GM04503 (cell line): ENCODE data around the gene CAMSAP2.

Experiments used
- DNase-seq: peaks from one replicate; pipeline ENCODE4 v3.0.0-alpha.2; 2012; ENCODE audit warnings: low read depth

CAMSAP2 gene

DNA sequence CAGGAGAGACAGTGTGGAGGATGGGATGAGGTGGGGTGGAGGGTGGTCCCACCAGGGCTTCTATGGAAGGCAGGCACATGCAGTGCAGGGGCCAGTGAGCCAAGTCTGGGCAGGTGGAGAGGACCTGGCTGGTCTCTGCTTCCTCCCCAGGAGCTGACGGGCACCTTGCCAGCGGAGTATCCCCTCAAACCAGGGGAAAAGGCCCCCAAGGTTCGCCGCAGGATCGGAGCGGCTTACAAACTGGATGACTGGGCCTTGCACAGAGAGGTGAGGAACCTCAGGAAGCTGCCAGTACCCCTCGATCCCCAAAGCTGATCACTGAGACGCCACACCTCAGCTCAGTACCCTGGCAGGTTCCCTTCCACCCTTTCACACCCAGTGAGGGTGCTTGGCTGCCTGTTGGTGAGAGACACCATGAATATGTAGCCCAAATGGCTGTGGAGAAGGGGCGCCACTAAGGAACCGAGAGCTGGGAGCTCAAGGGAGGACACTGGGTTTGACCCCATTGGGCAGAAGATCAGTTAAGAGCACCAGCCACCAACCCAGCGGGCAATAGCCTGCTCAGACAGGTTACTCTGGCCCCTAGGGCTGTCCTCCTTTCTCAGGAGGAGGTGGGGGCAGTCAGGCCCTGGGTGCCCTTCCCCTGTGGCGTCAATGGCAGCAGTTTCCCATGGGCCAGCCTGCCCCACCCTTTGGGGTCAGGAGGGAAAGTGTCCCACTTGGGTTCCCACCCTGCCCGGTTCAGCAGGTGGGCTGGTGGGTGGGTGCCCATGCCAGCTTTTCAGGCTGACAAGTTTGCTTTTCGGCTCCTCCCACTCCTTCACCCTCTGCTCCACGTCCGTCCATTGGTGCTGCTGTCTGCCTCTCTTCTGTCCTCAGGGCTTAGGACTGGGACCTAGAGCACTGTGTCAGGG, 161.5 kb downstream of the CAMSAP2 start:
- no peak for DNase-seq

DNA sequence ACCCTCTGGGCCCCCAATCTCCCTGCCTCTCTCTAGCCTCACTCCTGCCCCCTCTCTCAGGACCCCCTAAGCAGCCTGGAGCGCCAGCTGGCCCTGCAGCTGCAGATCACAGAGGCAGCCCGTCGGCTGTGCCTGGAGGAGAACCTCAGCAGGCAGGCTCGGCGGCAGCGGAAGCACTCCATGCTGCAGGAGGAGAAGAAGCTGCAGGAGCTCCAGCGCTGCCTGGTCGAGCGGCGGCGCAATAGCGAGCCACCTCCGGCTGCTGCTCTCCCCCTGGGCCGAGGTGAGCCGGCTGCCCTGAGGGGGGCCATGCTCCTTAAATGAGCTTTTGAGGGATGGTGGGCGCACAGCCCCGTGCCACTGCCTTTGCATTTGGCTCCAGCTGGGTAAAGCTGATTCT, 162.2 kb downstream of the CAMSAP2 start:
- no peak for DNase-seq

DNA sequence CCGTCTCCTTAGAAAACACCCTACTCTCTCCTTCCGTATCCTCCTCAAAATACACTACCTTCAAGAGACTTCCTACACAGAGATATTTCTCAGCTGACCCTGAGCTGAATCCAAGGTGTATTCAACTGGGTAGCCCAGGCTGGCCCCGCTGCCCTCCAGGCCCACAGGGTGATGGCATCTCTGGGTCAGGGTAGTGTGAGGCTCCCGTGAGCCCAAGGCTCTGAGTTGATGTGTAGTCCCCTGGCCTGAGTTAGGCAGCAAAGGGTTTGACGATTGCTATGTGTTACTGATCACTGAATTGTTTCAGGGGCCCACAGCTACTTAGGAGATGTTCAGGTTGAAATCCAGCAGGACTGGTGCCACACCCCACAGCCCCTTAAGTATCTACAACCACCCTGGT, 162.7 kb downstream of the CAMSAP2 start:
- DNase-seq, result no peak

DNA sequence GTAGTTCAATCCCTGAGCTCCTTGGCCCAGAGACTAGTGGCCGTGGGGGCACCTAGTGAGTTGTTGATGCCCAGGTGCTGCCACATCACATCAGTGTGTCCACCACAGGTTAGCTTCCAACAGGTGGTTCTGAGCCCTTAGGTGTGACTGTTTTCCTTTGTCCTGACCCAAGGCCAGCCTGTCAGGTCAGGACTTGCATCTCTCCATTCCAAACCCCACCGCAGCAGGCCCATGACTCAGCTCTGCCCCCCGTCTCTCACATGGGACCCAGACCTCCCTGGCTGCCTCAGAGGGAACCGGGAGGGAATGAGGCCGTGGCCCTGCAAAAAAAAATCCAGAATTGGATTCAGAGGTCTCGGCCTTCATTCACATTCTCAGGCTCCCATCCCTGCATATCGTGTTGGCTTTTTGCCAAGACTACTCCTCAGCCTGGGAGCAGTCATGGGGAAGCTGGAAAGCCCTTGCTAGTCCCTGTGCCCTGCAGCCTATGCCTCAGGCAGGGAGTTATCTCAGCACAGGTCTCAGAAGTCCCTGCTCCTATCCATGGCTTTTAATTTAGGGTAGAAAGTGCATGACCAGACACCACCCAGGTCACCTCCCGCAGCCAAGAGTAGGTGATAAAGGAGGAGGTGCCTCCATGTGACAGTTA, 163.2 kb downstream of the CAMSAP2 start:
- DNase-seq, result no peak

DNA sequence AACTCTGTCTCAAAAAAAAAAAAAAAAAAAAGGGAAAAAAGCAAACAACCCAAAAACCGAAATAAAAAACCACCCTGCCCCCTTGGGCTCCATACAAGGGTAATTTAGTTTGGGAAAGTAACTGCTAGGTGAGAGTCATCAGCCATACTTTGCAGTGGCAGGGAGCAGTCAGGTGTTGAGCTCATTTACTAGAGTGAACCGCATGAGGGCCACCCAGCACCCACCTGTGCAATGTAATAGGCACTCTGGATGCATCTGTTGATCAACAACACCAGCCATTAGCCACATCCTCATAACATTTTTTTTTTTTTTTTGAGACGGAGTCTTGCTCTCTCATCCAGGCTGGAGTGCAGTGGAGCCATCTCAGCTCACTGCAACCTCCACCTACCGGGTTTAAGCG, 165.1 kb downstream of the CAMSAP2 start:
- DNase-seq, result no peak

DNA sequence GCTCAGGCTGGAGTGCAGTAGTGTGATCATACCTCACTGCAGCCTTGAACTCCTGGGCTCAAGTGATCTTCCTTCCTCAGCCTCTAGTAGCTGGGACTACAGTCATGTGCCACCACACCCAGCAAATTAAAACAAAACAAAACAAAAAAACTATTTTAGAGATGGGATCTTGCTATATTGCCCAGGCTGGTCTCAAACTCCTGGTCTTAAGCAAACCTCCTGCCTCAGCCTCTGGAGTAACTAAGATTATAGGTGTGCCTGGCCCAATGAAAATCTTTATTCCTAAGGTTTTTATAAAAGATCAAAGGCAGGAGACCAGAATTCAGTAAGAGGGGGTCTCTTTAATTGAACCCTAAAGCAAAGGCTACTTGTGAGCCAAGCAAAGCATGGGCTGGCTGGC, 166.1 kb downstream of the CAMSAP2 start:
- DNase-seq, result no peak

DNA sequence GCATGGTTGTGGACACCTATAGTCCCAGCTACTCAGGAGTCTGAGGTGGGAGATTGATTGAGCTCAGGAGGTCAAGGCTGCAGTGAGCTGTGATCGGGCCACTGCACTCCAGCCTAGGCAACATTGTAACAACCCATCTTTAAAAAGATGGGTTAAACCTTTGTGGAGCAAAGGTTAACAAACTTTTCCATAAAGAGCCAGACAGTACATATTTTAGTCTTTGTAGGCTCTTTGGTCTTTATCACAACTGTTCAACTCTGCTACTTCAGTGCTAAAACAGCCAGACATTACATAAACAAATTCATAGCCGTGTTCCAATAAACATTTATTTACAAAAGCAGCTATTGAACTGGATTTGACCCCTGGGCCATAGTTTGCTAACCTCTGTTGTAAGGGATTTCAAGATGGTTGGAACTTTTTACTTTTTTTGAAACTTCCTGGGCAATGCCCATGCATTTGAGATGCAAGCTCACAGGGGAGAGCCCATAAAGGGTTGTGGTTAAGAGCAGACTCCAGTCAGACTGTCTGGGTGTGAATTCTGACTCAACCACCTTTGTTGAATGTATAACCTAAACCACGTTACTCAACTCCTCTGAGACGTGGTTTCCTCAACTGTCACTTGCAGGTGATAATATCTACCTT, 166.8 kb downstream of the CAMSAP2 start:
- DNase-seq, result no peak

DNA sequence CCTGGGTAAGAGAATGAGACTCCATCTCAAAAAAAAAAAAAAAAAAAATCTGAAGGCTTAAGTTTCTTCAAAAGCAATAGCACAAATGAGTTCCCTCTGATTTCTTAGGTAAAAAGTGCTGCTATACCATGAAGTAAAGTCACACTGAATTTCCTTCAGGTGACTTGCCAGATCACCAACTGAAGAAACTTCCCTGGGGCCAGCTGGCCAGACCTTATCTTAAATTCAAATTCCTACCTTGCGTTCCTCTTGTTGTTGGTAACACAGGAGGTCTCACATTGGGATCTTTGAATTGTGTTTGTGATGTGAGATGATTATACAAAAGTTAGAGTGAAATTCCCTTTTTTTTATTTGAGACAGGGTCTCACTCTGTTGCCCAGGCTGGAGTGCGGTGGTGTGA, 167.8 kb downstream of the CAMSAP2 start:
- no peak for DNase-seq

DNA sequence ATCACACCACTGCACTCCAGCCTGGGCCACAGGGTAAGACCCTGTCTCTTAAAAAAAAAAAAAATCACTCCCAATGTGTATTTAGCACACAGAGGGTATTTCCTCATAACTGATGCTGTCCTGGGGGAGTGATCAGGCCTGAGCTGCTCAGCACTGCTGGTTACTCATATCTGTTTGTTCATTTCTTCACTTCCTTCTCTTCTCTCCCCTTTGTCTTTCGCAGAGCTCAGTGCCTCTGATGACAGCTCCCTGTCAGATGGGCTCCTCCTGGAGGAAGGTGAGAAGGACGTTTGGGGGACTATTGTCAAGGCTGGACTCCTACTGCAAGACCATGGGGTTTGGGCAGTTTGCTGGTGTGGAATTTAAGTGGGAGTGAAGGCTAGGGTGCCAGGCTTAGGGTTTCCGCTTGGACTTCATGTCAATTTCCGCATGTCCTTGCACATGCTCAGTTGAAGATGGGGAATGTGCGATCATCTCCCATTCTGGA, 169.0 kb downstream of the CAMSAP2 start:
- DNase-seq, result no peak

DNA sequence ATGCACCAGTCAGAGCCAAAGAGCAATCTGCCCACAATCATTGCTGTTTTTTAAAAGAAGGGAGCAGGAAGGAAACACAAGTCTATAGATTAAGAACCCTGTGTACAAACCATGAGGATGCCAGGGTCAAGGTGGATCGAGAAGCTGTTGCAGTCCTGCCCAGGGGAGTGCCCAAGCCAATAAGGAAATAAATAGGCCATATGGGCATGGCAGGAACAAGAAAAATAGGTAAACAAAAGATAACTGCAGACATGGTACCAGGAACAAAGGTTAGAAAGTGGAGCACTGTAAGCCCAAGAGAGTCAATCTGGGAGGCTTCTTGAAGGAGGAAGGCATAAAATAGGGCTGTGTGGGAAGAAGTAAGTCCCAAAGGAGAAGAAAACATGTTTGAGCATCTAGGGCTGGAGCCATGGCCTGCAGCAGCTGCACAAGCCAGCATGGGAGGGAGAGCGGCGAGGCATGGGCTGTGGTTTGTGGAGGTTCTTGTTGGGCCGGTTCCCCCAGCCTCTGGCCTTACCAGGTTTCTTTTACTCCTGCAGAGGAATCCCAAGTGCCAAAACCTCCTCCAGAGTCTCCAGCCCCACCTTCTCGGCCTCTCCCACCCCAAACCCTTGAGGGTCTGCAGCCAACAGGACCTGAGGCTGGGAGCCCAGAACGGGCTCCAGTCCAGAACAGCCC, 169.6 kb downstream of the CAMSAP2 start:
- no peak for DNase-seq

DNA sequence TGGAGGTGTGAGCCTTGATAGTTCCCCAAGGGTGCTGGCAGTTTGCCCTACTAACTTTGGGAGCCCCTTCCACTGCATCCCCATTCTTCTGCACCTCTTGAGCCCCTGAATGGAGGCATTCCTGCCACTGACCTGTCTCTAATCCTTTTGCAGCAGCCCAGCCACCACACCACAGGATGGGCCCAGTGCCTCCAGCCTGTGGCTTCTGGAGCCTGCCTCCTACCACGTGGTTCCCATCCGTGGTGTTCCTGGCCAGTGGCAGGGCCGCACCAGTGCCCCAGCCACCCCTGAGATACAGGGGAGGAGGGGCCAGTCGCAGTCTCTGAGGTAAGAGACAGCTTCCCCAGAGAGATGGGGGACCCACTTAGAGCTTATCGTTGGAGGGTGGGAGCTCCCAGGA, 170.4 kb downstream of the CAMSAP2 start:
- DNase-seq, result no peak

DNA sequence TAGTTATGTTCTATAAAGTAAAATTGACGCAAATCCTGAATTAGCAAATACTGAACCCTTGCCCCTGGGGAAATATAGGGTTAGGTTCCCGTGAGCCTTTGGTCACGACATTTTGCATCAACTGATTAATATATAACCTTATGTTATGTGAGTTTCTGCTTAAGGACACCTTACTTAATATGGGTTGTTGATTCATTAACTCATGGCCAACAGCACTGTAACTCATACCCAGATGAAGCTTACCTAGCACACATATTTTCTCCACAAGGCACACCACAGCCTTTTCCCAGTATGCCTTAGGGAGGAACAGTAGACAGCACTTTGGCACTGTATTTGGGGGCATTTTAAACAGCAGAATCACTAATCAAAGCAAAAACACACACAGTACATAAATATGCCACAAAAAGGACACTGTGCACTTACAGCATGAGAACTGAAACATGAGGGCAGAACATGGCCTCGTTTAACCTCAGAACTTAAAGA, 171.1 kb downstream of the CAMSAP2 start:
- DNase-seq, result no peak
